K562 (cell line): Measurements from ENCODE around the gene VEGFB.

Source experiments
- BRCA1 ChIP-seq, 2 experiments: fragments of 450-650 bp in 1 of 2; sonication (generic) in 1 of 2; formaldehyde crosslinking in 1 of 2; IDR thresholded peaks; 2 replicates each; pipeline versions ENCODE4 v1.5.0 to v1.6.1; 2017 to 2020; ENCODE audit warnings: mild to moderate bottlenecking in 1 of 2, missing genetic modification reagents in 1 of 2
- ERF ChIP-seq: fragments of 450-650 bp; formaldehyde crosslinking; IDR thresholded peaks from 2 replicates; pipeline ENCODE4 v1.4.0; 2020; ENCODE audit warnings: mild to moderate bottlenecking, mixed read lengths
- FOXK2 ChIP-seq, 2 experiments: fragments of 450-650 bp; IDR thresholded peaks in 1 of 2; conservative IDR thresholded peaks in 1 of 2; 2 replicates each; pipeline ENCODE4 v1.6.1; 2016; ENCODE audit warnings: low read depth in 2 of 2, mild to moderate bottlenecking in 1 of 2
- MED1 ChIP-seq: sonication (generic); formaldehyde crosslinking; IDR thresholded peaks from 2 replicates; pipeline ENCODE4 v1.8.1; 2023; ENCODE audit warnings: missing genetic modification reagents, borderline replicate concordance
- MXI1 ChIP-seq: IDR thresholded peaks from 2 replicates; pipeline ENCODE4 v1.6.1; 2011; ENCODE audit warnings: low read depth, mild to moderate bottlenecking, improper control_type of control experiment, low read length
- NRF1 ChIP-seq, 2 experiments: fragments of 450-650 bp; IDR thresholded peaks in 1 of 2; conservative IDR thresholded peaks in 1 of 2; 2 replicates each; pipeline ENCODE4 v1.6.1; 2014; ENCODE audit warnings: mild to moderate bottlenecking in 2 of 2
- SNIP1 ChIP-seq: fragments of 450-650 bp; IDR thresholded peaks from 2 replicates; pipeline ENCODE4 v1.7.1; 2017; ENCODE audit warnings: low read depth, mild to moderate bottlenecking
- ZC3H8 ChIP-seq: fragments of 450-650 bp; IDR thresholded peaks from 2 replicates; pipeline ENCODE4 v1.6.1; 2017
- ZNF121 ChIP-seq: sonication (generic); formaldehyde crosslinking; conservative IDR thresholded peaks from 2 replicates; pipeline ENCODE4 v1.8.0; 2022; ENCODE audit warnings: missing genetic modification reagents

- no peak for TF ChIP-seq MED1 (CRISPR knock-in tag)
- TF ChIP-seq SNIP1: no peak
- no peak for TF ChIP-seq ZNF121 (CRISPR knock-in tag)
- TF ChIP-seq FOXK2 (conservative IDR thresholded peaks at IDR 0.05 in 1 of 2, IDR thresholded peaks at IDR 0.05 in 1 of 2; ENCODE audit: low read depth in 2 of 2): no peak
- no peak for TF ChIP-seq ERF
- TF ChIP-seq ZC3H8: no peak
- no peak for TF ChIP-seq MXI1
- no peak for TF ChIP-seq BRCA1 (IDR thresholded peaks at IDR 0.05)
- TF ChIP-seq BRCA1 (CRISPR knock-in tag; IDR thresholded peaks at IDR 0.05): no peak
- no peak for TF ChIP-seq NRF1 (conservative IDR thresholded peaks at IDR 0.05 in 1 of 2, IDR thresholded peaks at IDR 0.05 in 1 of 2)
Observed at GRCh38 chr11:64249038-64249437, 14.7 kb downstream of the VEGFB start.
